Breast epithelium (tissue), 4 donors: ENCODE data around the gene PRKAB1. TPM values are rescaled to one million over a fixed set of nuclear protein-coding genes. Genes with fewer than 3 reads are reported as not detected.

Experiments used
- DNase-seq, 2 donors: peaks; one replicate each; pipeline ENCODE4 v3.0.0-alpha.2; 2019; ENCODE audit warnings: low spot score in 2 of 2
- H3K27ac ChIP-seq, 2 donors: fragments of 200-600 bp; sonication (generic) in 1 of 2; one replicate each; pipeline ENCODE4 v1.5.1; 2016 to 2019; ENCODE audit warnings: mild to moderate bottlenecking in 1 of 2
- H3K27me3 ChIP-seq, 2 donors: fragments of 200-600 bp; sonication (generic) in 1 of 2; one replicate each; pipeline versions ENCODE4 v1.5.1 to v1.6.0; 2017 to 2019; ENCODE audit warnings: control low read depth in 1 of 2, mild to moderate bottlenecking in 1 of 2
- H3K36me3 ChIP-seq: fragments of 200-600 bp; one replicate; pipeline ENCODE4 v1.5.1; 2019
- H3K4me1 ChIP-seq, 2 donors: fragments of 200-600 bp; sonication (generic); one replicate each; pipeline ENCODE4 v1.5.1; 2016 to 2019; ENCODE audit warnings: control low read depth in 1 of 2
- H3K4me3 ChIP-seq, 3 donors: fragments of 200-600 bp; sonication (generic); 1 replicate in 2 of 3; 2 replicates in 1 of 3; pipeline ENCODE4 v1.5.1; 2016 to 2019; ENCODE audit warnings: mild to moderate bottlenecking in 3 of 3, moderate library complexity in 2 of 3
- H3K9me3 ChIP-seq, 2 donors: fragments of 200-600 bp; sonication (generic) in 1 of 2; one replicate each; pipeline ENCODE4 v1.5.1; 2016 to 2019; ENCODE audit warnings: control low read depth in 1 of 2
- CTCF ChIP-seq, 3 donors: fragments of 450-650 bp; IDR thresholded peaks; one replicate each; pipeline ENCODE4 v1.5.1; 2016 to 2017; ENCODE audit warnings: antibody characterized with exemption in 3 of 3, mild to moderate bottlenecking in 3 of 3, moderate library complexity in 3 of 3
- POLR2A ChIP-seq: fragments of 450-650 bp; IDR thresholded peaks from one replicate; pipeline ENCODE4 v1.6.1; 2016; ENCODE audit warnings: antibody characterized with exemption, mild to moderate bottlenecking, moderate library complexity
- POLR2AphosphoS5 ChIP-seq, 3 donors: sonication (generic); formaldehyde crosslinking; IDR thresholded peaks; one replicate each; pipeline ENCODE4 v1.6.1; 2017; ENCODE audit warnings: antibody characterized with exemption in 3 of 3
- intact Hi-C: fragments of 100-400 bp; cut with DNase I; formaldehyde crosslinking; loops from one replicate; pipeline ENCODE4 v1.15.1; 2023; ENCODE audit warnings: low total_unique reads
- total RNA-seq, 3 donors: library from RNA; depleted of rRNA; stranded (reverse); fragments of >200 nt; gene quantifications; one replicate each; pipeline ENCODE4 v1.1.0, GENCODE V29; 2016

Gene PRKAB1
- total RNA-seq, 3 donors from 2014 or later, result 20.2 to 39.0 (median 31.9) TPM

GRCh38 chr12:119627019-119627643 is 40.8 kb upstream of the PRKAB1 start:
- Histone ChIP-seq H3K4me1 (no peaks in the 10 kb centered on the region), H3K27ac (no peak overlapping the region)

GRCh38 chr12:119627686-119628085 is 40.2 kb upstream of the PRKAB1 start:
- intact Hi-C loops, result no loop called here
- Histone ChIP-seq H3K4me3 (no peak overlapping the region), H3K4me1 (no peaks in the 10 kb centered on the region), H3K27me3 (no peaks in the 10 kb centered on the region), H3K9me3 (no peaks in the 10 kb centered on the region), H3K36me3 (no peaks in the 10 kb centered on the region), H3K27ac (no peak overlapping the region)
- DNase-seq, result no peak
- TF ChIP-seq POLR2A, result no peak
- TF ChIP-seq POLR2AphosphoS5 (IDR thresholded peaks at IDR 0.05), result no peak
- TF ChIP-seq CTCF (IDR thresholded peaks at IDR 0.05), result no peak

More at GRCh38 chr12:119627019-119627643, 40.8 kb upstream of the PRKAB1 start:
- intact Hi-C loops, result no loop called here
- H3K9me3 ChIP-seq, result no peaks in the 10 kb centered on the region
- no peaks in the 10 kb centered on the region for H3K27me3 ChIP-seq
- H3K4me3 ChIP-seq, result no peak overlapping the region
- no peak for TF ChIP-seq POLR2AphosphoS5 (IDR thresholded peaks at IDR 0.05)
- no peak for TF ChIP-seq CTCF (IDR thresholded peaks at IDR 0.05)
- no peak for TF ChIP-seq POLR2A
- DNase-seq, result no peak
- no peaks in the 10 kb centered on the region for H3K36me3 ChIP-seq

- peaks cover 0 to 5% of the 10 kb centered on the region in 2 donors for H3K27me3 ChIP-seq
- no peaks in the 10 kb centered on the region for H3K9me3 ChIP-seq
- H3K4me1 ChIP-seq, result no peaks in the 10 kb centered on the region
- H3K27ac ChIP-seq, result no peak overlapping the region
- TF ChIP-seq POLR2AphosphoS5 (IDR thresholded peaks at IDR 0.05) (no peak), POLR2A (no peak), CTCF (IDR thresholded peaks at IDR 0.05) (no peak)
- intact Hi-C loops, result no loop called here
- no peak overlapping the region for H3K4me3 ChIP-seq
- H3K36me3 ChIP-seq, result no peaks in the 10 kb centered on the region
- no peak for DNase-seq
Measured at GRCh38 chr12:119630223-119630780, 37.6 kb upstream of the PRKAB1 start.

GRCh38 chr12:119630962-119631550 is 36.9 kb upstream of the PRKAB1 start:
- Histone ChIP-seq H3K4me1 (no peaks in the 10 kb centered on the region), H3K36me3 (no peaks in the 10 kb centered on the region), H3K9me3 (no peaks in the 10 kb centered on the region), H3K27me3 (peaks cover 0 to 6% of the 10 kb centered on the region in 2 donors), H3K4me3 (no peak overlapping the region), H3K27ac (no peak overlapping the region)
- no peak for DNase-seq
- no peak for TF ChIP-seq POLR2A
- TF ChIP-seq CTCF (IDR thresholded peaks at IDR 0.05), result no peak
- TF ChIP-seq POLR2AphosphoS5 (IDR thresholded peaks at IDR 0.05), result no peak
- intact Hi-C loops, result no loop called here

GRCh38 chr12:119631930-119632678 is 35.8 kb upstream of the PRKAB1 start:
- DNase-seq, result no peak
- no peaks in the 10 kb centered on the region for H3K9me3 ChIP-seq
- H3K4me1 ChIP-seq, result no peaks in the 10 kb centered on the region
- peaks cover 0 to 6% of the 10 kb centered on the region in 2 donors for H3K27me3 ChIP-seq
- intact Hi-C loops, result no loop called here
- TF ChIP-seq POLR2A (no peak), CTCF (IDR thresholded peaks at IDR 0.05) (no peak), POLR2AphosphoS5 (IDR thresholded peaks at IDR 0.05) (no peak)
- no peak overlapping the region for H3K27ac ChIP-seq
- no peak overlapping the region for H3K4me3 ChIP-seq
- H3K36me3 ChIP-seq, result no peaks in the 10 kb centered on the region
